ENCODE data around the gene IL16.

DNA sequence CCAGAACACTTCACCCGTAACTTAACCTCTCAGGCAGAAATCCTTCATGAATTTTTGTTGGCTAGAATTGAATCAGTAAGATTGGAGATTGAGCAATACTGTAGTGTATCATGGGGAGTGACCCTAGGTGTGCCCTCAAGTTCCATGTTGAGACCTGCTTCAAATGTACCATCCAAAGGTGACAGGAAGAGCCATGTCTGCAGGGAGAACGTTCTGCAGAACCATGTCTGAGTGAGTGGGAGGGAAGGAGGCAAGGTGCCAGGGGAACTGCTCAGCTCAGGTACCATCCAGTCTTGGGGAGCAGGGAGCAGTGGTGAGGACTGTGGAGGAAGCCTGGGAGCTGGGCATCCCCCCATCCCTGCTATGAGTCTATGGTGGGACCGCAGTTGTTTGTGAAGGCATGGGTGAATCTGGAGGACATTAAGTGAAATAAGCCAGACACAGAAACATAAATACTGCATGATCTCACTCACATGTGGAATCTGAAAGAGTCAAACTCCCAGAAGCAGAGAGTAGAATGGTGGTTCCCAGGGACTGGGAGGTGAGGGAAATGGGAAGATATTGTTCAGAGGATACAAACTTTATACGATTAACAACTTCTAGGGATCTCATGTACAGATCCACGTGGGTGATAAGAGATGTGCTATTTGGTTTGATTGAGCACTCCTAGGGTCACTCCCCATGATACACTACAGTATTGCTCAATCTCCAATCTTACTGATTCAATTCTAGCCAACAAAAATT is 39.3 kb upstream of the IL16 start:
- TF ChIP-seq, protein P1, sequence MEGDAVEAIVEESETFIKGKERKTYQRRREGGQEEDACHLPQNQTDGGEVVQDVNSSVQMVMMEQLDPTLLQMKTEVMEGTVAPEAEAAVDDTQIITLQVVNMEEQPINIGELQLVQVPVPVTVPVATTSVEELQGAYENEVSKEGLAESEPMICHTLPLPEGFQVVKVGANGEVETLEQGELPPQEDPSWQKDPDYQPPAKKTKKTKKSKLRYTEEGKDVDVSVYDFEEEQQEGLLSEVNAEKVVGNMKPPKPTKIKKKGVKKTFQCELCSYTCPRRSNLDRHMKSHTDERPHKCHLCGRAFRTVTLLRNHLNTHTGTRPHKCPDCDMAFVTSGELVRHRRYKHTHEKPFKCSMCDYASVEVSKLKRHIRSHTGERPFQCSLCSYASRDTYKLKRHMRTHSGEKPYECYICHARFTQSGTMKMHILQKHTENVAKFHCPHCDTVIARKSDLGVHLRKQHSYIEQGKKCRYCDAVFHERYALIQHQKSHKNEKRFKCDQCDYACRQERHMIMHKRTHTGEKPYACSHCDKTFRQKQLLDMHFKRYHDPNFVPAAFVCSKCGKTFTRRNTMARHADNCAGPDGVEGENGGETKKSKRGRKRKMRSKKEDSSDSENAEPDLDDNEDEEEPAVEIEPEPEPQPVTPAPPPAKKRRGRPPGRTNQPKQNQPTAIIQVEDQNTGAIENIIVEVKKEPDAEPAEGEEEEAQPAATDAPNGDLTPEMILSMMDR (IDR thresholded peaks at IDR 0.05) = no peak
- TF ChIP-seq POLR2A (IDR thresholded peaks at IDR 0.05) = no peak
